SK-MEL-5 (cell line): ENCODE measurements around the gene NECAB2. TPM values are rescaled to one million over a fixed set of nuclear protein-coding genes. Genes with fewer than 3 reads are reported as not detected.

Source experiments
- DNase-seq: peaks from one replicate; pipeline ENCODE4 v3.0.0-alpha.2; 2016; ENCODE audit warnings: low read depth, low spot score
- in situ Hi-C: cut with HindIII; loops from 2 replicates; pipeline ENCODE4 v1.10.0; 2016; ENCODE audit warnings: low sequenced_read_pairs, high pct_unique_total_duplicates, low pct_unique_long_range_greater_than_20kb
- total RNA-seq: library from RNA; depleted of rRNA; stranded (reverse); fragments of >200 nt; shearing (Covaris generic); gene quantifications from 2 replicates; pipeline ENCODE4 v1.2.3, GENCODE V29; 2014

Gene NECAB2
- total RNA-seq, 1 experiment from 2014 or later, result not detected

GRCh38 chr16:84024854-84025253 lies 56.8 kb downstream of the NECAB2 start:
- in situ Hi-C loops, result no loop called here
- no peak for DNase-seq

DNA sequence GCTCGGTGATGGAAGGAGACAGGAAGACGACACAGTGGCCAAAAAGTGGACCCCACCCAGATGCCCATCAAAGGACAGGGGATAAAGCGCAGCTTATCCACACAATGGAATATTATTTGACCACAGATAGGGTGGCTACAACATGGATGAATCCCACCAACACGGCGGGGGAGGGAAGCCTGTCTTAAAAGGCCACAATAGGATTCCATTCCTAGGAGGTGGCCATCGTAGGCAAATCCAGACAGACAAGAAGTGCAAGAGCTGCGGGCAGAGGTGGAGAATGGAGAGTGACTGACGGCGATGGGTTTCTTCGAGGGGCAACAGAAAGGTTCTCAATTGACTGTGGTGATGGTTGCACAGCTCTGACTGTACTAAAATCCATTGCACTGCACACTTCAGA lies 58.6 kb downstream of the NECAB2 start:
- no peak for DNase-seq
- in situ Hi-C loops, result no loop called here

DNA sequence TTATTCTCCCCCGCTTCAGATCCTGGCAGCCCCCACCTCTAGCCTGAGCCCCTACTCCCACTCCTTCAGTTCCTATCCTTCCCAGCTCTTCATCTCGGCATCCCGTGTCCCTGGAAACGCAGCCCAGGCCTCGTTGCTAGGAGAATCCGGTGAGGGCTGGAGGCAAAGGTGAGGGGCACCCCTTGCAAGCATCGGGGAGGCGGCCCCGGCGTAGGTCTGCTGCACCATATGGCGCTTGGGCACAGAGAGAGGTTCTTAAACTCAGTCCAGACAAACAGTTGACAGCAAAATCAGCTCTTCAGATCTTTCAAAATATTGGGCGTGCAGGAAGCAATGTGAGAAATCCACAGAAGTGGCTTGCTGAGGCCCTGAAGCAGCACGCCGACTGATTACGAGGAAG lies 59.6 kb downstream of the NECAB2 start:
- no peak for DNase-seq
- in situ Hi-C loops, result no loop called here

GRCh38 chr16:84029297-84030047 lies 61.4 kb downstream of the NECAB2 start:
- no peak for DNase-seq
- in situ Hi-C loops, result no loop called here

DNA sequence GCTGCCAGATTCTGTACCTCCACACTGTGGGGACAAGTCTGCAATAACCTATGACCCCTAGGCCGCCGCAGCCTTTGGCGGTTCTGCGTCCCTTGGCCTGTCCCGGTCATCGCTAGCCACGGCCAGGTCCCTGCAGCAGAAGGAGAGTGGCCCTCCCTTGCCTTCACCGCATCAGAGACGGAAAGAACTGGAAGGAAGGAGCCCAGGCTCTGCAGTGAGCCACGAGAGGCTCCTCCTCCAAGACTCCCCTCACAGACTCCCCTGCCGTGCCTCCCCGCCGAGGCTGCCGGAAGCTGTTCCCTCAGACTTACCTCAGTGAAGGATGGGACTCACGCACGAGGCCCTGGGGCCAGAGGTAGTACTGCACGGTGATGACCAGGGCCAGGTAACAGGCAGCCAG lies 63.5 kb downstream of the NECAB2 start:
- DNase-seq, result no peak
- in situ Hi-C loops, result no loop called here

DNA sequence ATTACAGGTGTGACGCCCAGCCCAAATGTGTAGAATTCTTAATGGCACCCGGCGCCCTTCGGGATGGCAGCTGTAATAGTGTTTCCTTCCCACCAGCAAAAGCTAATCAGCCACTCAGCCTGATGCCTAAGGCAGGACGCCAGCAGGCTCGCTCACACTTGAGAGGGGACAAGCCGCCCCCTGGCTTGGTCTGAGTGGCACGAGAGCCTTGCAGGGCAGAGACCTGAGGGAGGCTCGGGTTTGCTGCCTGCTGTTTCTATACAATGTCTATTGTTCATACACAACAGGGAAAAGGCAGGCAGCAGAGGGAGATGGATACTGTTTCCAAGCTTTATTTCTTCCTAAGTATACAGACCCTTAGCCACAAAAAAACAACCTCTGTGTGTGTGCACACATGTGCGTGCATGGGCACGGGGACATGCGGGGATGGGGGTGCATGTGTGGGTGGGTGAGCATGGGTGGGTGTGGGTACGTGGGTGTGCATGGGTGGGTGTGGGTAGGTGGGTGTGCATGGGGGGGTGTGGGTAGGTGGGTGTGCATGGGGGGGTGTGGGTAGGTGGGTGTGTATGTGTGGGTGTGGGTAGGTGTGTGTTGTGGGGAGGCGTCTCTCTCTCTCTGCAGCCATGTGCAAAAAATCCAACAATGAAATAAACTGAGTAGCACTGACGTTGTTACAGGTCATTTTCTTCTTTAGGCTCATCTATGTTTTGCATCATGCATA lies 64.6 kb downstream of the NECAB2 start:
- DNase-seq, result no peak
- in situ Hi-C loops, result no loop called here

DNA sequence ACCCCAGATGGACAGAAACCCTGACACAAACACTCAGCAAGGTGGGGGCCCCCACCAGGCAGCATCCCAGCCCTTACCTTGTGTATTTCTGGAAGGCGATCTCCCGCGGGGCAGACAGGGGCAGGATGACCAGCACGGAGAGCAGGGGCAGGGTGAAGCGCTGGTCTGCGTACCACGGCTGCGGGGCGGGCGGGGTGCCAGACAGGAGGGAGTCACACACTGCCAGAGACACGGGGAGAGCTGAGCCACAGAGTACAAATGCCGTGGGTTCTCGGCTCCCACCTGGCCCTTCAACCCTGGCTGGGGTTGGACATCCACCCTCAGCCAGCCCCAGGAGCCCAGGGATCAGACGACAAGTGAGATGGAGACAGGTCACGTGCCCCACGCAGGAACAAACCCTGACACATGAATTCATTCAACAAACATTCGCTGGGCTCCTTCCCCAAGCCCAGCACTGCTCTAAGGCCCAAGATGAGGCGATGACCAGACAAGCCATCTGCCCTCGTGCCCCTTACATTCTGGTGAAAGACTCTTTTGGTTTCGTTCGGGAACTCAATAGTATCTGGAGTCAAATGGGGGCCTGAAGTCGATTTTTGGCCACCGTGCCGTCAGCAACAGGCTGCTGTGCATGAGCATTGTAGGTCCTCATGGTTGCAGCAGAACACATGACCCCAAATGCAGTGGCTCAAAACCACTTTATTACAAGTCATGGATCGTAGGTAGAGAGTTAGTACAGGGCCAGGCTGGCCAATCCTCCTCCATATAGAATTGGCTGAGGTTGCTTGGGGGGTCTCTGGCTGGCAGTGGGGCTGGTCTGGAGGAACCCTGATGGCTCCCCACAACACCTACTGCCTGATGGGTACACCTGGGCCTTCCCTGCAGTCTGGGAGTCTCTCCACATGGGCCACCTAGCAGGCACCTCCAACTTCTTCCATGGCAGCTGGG lies 65.5 kb downstream of the NECAB2 start:
- in situ Hi-C loops, result no loop called here
- DNase-seq, result no peak

DNA sequence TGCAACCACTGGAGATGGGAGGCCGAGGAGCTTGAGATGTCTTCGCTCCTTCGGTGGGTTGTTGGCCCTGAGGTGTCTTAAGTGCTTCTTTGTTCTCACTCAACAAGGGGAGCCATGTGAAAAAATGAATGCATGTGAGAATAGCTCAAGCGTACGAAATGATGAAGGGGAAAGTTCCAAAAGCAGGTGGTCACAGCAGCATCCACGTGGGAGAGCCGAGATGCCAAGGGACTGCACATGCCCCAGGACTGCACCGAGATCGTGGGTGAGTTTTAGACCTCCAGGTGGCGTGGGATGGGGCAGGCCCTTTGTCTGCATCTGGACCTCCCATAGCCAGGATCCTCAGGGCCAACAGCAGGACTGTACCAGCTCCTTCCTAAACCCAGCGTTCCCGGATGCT lies 66.5 kb downstream of the NECAB2 start:
- in situ Hi-C loops, result no loop called here
- no peak for DNase-seq

GRCh38 chr16:84036131-84036530 lies 68.1 kb downstream of the NECAB2 start:
- in situ Hi-C loops, result no loop called here
- DNase-seq, result no peak

- DNase-seq, result no peak
- in situ Hi-C loops, result no loop called here
Measured at GRCh38 chr16:84036982-84037425, 69.0 kb downstream of the NECAB2 start.

DNA sequence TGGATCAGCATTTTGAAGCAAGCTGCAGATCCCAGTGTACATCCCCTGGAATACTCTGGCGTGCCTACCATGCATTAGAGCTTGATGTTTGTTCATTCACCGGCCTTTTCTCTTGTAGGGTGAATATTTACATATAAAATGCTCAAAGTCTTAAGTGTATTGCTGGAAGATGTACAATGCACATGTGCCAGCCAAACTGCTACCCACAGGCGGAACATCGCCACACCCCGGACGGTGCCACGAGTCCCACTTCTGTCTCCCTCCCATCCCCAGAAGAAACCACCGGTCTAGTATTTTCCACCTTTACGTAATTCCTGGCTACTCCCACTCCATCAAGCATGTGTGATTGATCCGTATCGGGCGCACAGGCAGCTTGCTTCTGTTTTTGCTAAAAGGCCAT lies 70.4 kb downstream of the NECAB2 start:
- in situ Hi-C loops, result no loop called here
- DNase-seq, result no peak

- in situ Hi-C loops, result no loop called here
- DNase-seq, result no peak
Measured at GRCh38 chr16:84039696-84040095, 71.7 kb downstream of the NECAB2 start.

- no peak for DNase-seq
- in situ Hi-C loops, result no loop called here
Measured at GRCh38 chr16:84040226-84040822, 72.3 kb downstream of the NECAB2 start.

DNA sequence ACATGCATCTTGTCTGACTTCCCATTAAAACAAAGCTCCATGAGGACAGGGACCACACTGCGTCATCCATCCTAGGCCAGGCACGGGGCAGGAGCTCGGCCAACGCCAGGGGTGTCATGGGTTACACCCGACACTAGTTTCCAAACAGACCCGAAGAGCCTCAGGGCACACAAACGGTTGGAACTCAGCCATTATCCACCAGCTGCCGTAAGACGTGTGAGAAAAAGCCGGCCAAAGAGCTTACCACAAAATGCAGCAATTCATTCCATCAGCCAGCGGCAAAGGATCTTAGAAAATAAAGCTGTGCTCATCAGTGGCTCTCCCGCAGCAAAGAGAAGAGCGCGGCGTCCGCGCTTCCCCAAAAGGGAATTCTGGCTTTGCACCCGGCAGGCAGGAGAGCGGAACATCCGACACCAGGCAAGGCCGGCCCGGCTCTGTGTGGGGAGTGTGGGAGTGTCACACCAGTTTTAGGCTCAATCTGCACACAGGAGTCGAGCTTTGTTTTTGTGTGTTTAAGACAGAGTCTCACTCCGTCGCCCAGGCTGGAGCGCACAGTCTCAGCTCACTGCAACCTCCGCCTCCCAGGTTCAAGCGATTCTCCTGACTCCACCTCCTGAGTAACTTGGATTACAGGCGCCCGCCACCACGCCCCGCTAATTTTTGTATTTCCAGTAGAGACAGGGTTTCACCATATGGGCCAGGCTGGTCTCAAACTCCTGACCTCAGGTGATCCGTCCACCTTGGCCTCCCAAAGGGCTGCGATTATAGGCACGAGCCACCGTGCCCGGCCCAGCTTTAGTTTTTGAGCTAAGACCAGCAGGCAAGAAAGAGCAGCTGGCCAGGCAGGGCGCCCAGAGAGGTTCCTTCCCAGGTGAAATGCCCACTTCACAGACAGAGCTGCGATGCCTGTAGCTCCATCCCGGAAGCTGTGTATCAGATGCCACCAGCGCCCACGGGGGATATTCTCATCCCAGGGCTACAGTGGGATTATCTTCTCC lies 73.1 kb downstream of the NECAB2 start:
- DNase-seq, result peak; percentile 98
- in situ Hi-C loops, result no loop called here

- in situ Hi-C loops, result no loop called here
Measured at GRCh38 chr16:84041881-84042280, 73.8 kb downstream of the NECAB2 start.

GRCh38 chr16:84042308-84042878 lies 74.3 kb downstream of the NECAB2 start, which contains the start of gene SLC38A8:
SLC38A8 (minus strand) TSS chr16:84042795; CDS start chr16:84042157, 638 bp downstream.
- in situ Hi-C loops, result no loop called here

More at GRCh38 chr16:84041881-84042280, 73.8 kb downstream of the NECAB2 start:
- DNase-seq, result no peak

More at GRCh38 chr16:84042308-84042878, 74.3 kb downstream of the NECAB2 start, which contains the start of gene SLC38A8:
- DNase-seq, result no peak
